NCI-H2171 treated with DMSO at 0.1 percent for 48 hours (cell line): Measurements from ENCODE around the gene ANKRD34B.

Source experiments
- DNase-seq: peaks from one replicate; lab custom pipeline; 2025; lab: John Stamatoyannopoulos, UW

The ANKRD34B gene

DNA sequence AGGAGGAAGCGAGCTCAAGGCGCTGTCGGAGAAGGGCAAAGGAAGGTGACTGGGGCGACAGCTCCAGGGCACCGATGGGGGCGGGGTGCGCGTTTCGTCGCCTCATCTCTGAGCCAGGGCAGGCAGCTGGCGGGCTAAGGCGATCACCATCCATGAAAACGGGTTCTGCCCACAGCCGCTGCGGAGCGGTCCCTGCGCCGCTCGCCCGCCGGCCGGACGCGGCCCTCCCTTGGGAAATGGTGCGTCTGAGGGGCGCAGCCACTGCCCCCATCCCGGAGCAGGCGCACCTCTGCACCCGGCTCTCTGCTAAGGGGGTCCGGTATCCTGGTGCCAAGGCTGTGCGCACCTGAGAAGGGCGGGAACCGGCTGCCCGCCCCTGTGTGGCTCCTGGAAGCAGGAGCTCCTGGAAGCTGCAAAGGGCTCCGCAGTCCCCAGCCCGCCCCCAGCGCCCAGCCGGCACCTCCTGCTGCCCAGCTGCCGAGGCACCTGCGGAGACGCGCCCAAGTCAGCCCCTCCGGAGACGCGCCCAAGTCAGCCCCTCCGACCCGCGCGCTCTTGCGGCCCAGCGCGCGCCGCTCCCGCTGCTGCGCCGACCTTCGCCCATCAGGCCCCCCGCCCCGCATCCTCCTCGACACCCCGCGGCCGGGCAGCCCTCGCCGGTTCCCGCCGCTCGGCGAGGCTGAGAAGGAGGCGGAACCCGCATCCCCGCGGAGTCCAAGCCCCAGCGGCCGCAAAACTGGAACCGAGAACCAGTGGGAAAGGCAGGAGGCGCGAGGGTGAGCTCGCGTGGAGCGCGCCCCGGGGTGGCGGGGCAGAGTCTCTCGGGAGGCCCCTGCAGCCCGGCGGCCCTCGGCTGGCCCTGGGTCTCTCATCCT, 757 bp downstream of the ANKRD34B start:
- DNase-seq = no peak

DNA sequence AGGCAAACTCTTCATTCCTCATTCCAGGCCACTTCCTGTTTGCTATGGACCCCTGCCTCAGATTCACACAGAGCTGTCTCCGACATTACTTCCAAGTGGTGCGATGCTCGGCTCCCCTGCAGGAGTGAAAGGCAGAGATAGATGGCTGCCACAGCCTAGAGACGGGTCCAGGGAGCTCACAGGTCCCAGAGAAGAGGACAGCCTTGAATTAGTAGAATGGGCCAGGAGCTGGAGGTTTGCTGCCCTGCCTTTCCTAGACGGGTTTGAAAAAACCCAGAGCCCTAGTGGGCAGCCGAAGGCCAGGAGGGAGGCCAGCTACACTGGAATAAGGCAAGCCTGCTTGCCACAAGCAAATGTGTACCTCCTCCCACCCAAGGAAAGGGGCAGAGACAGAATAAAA, 1.8 kb downstream of the ANKRD34B start:
- DNase-seq = no peak

DNA sequence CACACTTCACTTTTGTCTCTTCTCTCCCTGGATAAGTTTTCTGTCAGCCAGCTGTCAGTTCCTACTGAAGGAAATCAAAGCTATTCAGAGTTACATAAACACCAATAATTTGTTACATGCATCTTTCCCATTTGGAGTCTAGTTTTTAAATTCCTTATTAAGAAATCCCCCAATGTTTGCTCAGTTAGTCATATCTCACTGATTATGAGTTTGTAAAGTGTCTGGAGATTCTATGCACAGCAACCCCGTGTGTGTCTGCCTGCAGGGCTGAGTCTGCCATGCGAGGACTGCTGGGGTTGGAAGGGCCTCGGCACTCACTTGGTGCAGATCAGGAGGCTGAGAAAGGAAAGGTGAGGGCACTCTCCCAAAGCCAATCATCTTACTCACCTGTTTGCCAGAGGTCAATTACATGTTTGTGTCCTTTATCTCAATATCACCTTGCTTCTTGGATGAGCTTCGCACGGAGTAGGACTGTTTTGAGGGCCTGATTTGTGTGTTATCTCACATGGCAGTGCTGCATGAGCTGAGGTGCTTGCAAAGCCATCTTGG, 3.3 kb downstream of the ANKRD34B start:
- DNase-seq = no peak

DNA sequence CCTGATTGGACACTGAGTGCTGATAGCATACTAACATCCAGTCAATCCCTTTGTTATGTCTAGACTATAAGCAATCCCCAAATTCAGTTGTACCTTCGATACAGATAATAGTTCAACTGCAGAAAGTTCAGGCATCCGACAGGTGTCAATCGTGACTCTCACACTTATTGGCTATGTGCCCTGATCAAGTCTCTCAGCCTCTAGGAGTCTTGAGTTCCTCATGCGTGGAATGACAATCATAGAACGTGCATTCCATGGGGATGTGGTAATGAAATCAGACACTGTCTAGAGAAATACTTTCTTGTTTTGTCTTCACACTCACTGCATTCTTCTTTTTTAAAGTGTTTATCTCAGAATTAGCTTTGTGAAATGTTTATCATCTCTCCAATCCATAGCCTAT, 4.8 kb downstream of the ANKRD34B start:
- no peak for DNase-seq

DNA sequence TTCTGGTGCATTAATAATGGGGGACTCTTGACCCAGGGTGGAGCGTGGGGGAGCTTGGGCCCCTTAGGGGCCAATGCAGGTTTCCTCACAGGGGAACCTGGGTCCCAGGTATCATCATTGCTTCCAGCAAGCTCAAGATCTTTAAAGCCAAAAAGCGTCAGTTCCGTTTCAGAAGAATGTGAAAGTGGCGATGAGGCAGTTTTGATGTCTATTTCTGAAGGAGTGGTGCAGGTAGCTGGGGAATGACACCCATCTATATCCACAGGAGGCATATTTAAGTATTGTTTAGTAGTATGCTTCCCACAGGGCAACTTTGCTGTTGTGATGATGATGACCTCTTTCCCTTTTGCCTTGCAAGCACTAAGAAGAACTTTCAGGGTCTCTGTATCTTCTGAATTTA, 10.8 kb downstream of the ANKRD34B start:
- no peak for DNase-seq

DNA sequence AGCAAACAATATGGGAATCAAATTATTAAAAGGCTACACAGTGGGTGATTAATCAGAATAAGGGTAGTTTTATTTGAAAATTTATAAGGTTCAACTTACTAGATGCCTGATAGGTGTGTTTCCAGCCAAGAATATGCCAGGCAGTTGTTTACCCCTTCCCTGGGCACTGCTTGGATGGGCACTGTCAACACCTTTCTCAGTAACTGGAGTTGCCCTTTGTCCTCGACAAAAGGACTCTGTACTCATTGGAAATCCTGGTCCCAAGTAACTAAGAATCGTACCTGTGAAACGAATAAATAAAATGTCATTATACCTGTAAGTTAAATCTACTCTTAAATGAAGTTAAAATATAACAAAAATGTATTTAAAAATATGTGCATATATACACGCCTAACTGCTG, 15.0 kb downstream of the ANKRD34B start:
- no peak for DNase-seq

DNA sequence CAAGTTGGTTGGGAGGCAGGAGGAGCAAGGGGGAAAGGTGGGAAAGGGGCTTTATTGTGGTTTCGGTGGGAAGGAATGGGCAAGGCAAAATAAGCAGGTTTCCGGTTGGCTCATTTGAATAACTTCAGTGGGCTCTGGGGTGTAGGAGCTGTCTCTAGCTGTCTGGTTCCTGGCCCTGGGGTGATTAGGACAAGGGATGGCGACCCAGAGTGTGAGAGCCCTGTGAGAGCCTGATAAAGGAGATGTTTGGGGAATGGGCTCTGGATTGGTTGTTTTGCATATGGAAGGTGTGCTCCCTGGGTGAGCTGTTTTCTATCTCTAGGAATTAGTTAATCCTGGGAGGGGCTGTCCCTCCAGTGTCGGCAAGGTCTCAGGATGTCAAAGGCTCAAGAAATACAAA, 15.4 kb downstream of the ANKRD34B start:
- no peak for DNase-seq

DNA sequence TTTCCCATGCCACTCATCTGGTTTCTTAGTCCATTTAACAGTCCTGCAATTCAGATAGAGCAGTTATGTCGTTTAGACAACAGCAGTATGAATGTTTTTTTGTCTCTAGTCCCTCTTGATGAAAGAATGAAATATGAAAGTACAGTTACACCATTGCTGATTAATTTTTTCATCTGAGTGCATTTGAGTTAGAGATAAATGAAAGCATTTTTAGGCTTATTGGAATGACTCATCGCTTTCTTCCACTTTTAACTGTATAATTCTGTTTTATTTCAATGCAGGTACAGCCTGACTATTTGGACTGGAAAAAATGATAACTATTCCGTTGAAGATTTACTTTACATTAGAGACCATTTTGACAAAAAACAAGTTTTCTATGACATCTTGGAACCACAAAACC, 28.7 kb downstream of the ANKRD34B start:
- DNase-seq = no peak

DNA sequence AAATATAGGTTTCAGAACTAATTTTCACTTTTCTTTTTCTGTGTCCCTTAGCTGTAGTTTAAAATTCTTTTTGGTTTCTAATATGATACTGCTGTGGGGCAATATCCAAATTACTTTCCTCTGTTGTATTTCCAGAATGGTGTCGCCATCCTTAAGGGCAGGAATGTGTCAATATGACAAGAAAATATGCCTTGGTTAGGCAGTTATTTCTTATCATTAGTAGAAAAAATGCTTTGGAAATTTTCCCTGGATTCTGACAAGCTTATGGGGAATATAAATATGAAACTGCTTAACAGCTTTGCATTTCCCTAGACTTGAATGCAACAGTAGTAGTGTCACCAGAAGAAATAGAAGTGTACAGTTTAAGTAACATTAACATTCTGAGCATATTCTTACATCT, 29.4 kb downstream of the ANKRD34B start:
- DNase-seq = no peak

DNA sequence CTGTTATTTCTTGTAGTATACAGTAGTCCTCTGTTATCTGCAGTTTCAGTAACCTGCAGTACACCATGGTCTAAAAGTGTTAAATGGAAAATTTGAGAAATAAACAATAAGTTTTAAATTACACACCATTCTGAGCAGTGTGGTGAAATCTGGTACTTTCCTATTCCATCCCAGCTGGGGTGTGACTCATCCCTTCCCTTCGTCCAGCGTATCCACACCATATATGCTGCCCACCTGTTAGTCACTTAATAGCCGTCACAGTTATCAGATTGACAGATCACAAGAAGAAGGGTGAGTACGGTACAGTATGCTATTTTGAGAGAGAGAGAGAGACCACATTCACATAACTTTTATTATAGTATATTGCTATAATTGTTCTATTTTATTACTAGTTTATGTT, 53.3 kb downstream of the ANKRD34B start:
- no peak for DNase-seq

DNA sequence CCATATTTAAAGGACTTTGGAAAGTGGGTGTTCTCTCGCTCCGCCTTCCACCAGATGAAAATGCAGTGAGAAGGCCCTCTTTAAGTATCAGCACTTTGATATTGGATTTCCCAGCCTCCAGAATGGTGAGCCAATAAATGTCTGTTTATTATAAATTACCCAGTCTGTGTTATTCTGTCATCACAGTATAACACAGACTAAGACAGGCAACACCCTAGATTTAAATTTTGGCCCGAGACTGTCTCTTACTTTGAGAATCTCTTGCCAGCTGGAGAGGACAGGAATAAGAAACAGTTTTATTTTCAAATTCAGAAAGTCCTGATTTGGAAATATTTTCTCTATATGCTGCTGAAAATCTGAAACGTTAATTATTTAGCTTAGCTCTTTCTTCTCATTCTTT, 60.7 kb downstream of the ANKRD34B start:
- DNase-seq = no peak

DNA sequence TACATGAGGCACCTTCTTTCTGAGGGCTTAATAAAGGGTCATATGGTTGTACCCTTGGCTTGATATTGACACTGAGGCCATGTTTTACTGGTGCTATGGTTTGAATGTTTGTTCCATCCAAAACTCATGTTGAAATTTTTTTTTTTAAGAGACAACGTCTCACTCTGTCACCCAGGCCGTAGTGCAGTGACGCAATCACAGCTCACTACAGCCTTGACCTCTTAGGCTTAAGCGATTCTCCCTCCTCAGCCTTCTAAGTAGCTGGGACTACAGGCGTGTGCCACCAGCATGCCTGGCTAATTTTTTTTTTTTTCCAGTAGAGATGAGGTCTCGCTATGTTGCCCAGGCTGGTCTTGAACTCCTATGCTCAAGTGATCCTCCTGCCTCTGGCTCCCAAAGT, 61.2 kb downstream of the ANKRD34B start:
- DNase-seq = no peak

DNA sequence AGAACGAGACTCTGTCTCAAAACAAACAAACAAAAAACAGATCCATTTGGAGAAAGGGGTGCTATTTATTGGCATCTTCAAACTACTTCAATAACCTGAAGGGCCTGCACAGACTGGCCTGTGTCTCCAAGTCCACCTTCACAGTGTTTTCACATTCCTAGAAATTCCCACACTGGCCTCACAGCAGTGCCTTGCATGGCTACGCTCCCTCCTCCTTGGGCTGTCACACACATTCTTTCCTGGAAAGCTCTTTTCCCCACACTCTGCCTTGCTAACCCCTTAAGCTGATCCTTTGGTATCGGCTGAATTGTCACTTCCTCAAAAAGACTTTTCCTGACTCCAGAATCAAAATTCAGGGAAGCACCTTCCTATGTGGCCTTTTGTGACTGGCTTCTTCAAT, 62.4 kb downstream of the ANKRD34B start:
- DNase-seq = no peak
